OCI-LY1 (cell line): ENCODE data around the gene EGFL8.

ENCODE experiments used
- H2AFZ ChIP-seq: fragments of 200-600 bp; sonication (generic), shearing (Covaris generic); 2 replicates; pipeline ENCODE4 v1.6.0; 2014; ENCODE audit warnings: antibody characterized with exemption, mild to moderate bottlenecking, low read length
- H3F3A ChIP-seq: fragments of 200-600 bp; sonication (generic), shearing (Covaris generic); 2 replicates; pipeline ENCODE4 v1.6.0; 2014; ENCODE audit warnings: mild to moderate bottlenecking, antibody characterized with exemption, low read length, moderate library complexity; ENCODE audit not compliant: insufficient read depth
- H3K27ac ChIP-seq: fragments of 200-600 bp; sonication (generic); 2 replicates; pipeline ENCODE4 v1.5.1; 2014; ENCODE audit warnings: low read length, mixed run types, mild to moderate bottlenecking, low read depth; ENCODE audit not compliant: poor library complexity, severe bottlenecking
- H3K27me3 ChIP-seq: fragments of 200-600 bp; sonication (generic); 2 replicates; pipeline ENCODE4 v1.6.0; 2014; ENCODE audit warnings: antibody characterized with exemption, mild to moderate bottlenecking, low read length, moderate library complexity; ENCODE audit not compliant: insufficient read depth
- H3K36me3 ChIP-seq: fragments of 200-600 bp; sonication (generic); 2 replicates; pipeline ENCODE4 v1.6.1; 2014; ENCODE audit warnings: mild to moderate bottlenecking, antibody characterized with exemption, low read length, moderate library complexity, mixed read lengths; ENCODE audit not compliant: insufficient read depth
- H3K4me1 ChIP-seq: fragments of 200-600 bp; sonication (generic); 2 replicates; pipeline ENCODE4 v1.5.1; 2014; ENCODE audit warnings: mild to moderate bottlenecking, low read length, moderate library complexity; ENCODE audit not compliant: insufficient read depth, severe bottlenecking
- H3K4me2 ChIP-seq: fragments of 200-600 bp; sonication (generic), shearing (Covaris generic); 2 replicates; pipeline ENCODE4 v1.6.1; 2014; ENCODE audit warnings: low read length
- H3K4me3 ChIP-seq: fragments of 200-600 bp; sonication (generic); 2 replicates; pipeline ENCODE4 v1.5.1; 2014; ENCODE audit warnings: low read length, low read depth, mild to moderate bottlenecking, mixed read lengths; ENCODE audit not compliant: poor library complexity, severe bottlenecking
- H3K79me2 ChIP-seq: fragments of 200-600 bp; shearing (Covaris generic); 2 replicates; pipeline ENCODE4 v1.6.1; 2016; ENCODE audit warnings: mixed run types, low read length, mixed read lengths; ENCODE audit not compliant: insufficient read depth
- H3K9ac ChIP-seq: fragments of 200-600 bp; sonication (generic), shearing (Covaris generic); 2 replicates; pipeline ENCODE4 v1.6.1; 2014; ENCODE audit warnings: mild to moderate bottlenecking, low read length, mixed read lengths
- H3K9me2 ChIP-seq: fragments of 200-600 bp; sonication (generic), shearing (Covaris generic); 2 replicates; pipeline ENCODE4 v1.6.1; 2014; ENCODE audit warnings: low read depth, mild to moderate bottlenecking, low read length, mixed read lengths
- H3K9me3 ChIP-seq: fragments of 200-600 bp; shearing (Covaris generic); 2 replicates; pipeline ENCODE4 v1.6.1; 2014; ENCODE audit warnings: low read length, mixed read lengths
- H4K20me1 ChIP-seq: fragments of 200-600 bp; sonication (generic), shearing (Covaris generic); 2 replicates; pipeline ENCODE4 v1.6.0; 2016; ENCODE audit warnings: mild to moderate bottlenecking, low read length; ENCODE audit not compliant: insufficient read depth
- CTCF ChIP-seq: fragments of 200-600 bp; sonication (generic), shearing (Covaris generic); IDR thresholded peaks from 2 replicates; pipeline ENCODE4 v1.5.1; 2017; ENCODE audit warnings: mild to moderate bottlenecking, antibody characterized with exemption, low read length, moderate library complexity, mixed read lengths
- EZH2 ChIP-seq: fragments of 200-600 bp; sonication (generic), shearing (Covaris generic); IDR thresholded peaks from 2 replicates; pipeline ENCODE4 v1.8.0; 2017; ENCODE audit warnings: borderline replicate concordance, mixed run types, mild to moderate bottlenecking, antibody characterized with exemption, low read length, moderate library complexity, mixed read lengths

Gene EGFL8

DNA sequence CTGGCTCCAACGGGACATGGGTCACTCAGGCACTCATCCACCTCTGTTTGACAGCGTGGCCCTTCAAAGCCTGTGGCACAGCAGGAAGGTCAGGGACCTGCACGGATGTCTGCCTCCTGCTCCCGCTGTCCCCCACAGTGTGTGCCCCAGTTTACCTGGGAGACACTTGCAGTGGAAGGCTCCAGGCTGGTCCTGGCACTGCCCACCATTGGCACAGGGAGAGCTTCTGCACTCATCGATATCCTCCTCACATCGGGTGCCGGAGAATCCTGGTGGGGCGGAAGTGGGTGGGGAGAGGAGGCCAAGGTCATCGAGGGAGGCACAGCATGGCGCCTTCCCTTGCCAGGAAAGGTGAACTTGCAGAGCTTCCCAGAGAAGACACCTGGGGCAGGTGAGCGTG, 52.6 kb downstream of the EGFL8 start:
- H3K9me2 ChIP-seq: no peaks in the 10 kb centered on the region
- no peak overlapping the region for H3K27ac ChIP-seq
- H3K27me3 ChIP-seq: no peaks in the 10 kb centered on the region
- H3K9me3 ChIP-seq: no peaks in the 10 kb centered on the region
- no peaks in the 10 kb centered on the region for H4K20me1 ChIP-seq
- H3K4me2 ChIP-seq: no peak overlapping the region
- no peaks in the 10 kb centered on the region for H3F3A ChIP-seq
- no peak overlapping the region for H3K9ac ChIP-seq
- no peaks in the 10 kb centered on the region for H3K36me3 ChIP-seq
- no peaks in the 10 kb centered on the region for H3K4me1 ChIP-seq
- no peaks in the 10 kb centered on the region for H3K79me2 ChIP-seq
- TF ChIP-seq CTCF: no peak
- TF ChIP-seq EZH2: no peak
- H2AFZ ChIP-seq: no peak overlapping the region
- H3K4me3 ChIP-seq: no peak overlapping the region
